HG02981 (cell line): Measurements from ENCODE around the gene AIP.
"Not testable (repeated sequence)": the region's sequence is repeated elsewhere in the genome, so short reads cannot be mapped to it uniquely, and the experiment has no call there.

Experiments
- ATAC-seq: cut with Tn5 transposase; IDR thresholded peaks from one replicate; pipeline ENCODE4 v1.9.1; 2021; ENCODE audit warnings: mild to moderate bottlenecking, moderate library complexity; ENCODE audit not compliant: unreplicated experiment

AIP gene

DNA sequence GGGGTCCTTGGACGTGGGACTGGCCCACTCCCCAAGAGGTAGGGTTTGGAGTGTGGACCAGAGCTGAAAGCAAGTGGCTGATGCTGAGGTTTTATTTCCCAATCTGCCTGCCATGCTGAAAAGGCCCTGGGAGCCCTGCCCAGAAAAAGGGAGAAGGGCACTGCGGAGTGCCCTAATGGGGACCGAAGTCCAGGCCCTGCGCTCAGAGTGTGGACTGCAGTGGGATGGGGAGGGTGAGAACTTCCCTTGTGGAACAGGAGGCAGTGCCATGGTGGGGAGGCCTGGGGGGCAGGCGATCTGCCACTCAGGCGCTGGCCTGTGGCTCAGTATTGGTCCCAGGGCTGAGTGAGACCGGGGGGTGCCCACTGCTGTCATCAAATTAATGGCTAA, 34.6 kb upstream of the AIP start:
- ATAC-seq = no peak

- no peak for ATAC-seq
Measured at GRCh38 chr11:67449116-67449844, 33.5 kb upstream of the AIP start.

DNA sequence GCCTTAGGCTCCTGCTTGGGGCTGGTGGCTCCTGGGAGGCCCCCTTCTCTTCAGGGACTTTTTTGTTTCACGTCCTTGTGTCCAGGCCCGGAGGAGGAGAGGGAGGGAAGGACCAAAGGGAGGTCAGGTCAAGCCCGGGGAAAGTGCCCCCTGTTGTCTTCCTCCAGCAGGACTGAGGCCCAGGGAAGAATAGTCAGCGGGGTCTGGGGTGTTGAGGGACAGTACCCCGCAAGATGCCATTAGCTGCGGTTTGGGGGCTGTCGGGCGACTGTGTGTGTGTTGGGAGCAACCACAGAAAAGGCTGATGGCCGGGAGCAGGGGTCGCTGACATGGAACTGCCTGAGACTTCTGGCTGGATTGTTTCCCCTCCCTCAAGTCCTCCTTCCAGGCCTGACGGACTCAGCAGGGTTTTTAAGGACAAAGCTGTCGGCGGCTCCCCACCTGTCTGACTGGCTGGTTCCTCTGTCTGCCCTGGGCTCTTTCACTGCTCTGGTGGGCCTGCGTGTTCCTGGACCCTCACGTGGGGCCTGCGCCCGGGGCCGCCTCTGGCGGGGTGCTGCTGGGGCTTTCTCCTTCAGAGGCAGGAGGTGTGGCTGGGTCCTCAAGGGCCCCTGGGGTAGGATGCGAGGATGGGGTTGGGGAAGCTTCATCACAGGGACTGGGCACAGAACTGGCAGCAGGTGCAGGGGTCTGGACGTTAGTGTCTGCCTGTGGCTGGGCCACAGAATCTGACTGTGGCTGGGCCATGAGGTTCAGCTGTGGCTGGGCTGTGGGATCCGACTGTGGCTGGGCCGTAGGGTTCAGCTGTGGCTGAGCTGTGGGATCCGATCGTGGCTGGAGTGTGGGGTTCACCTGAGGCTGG, 31.8 kb upstream of the AIP start:
- no peak for ATAC-seq

DNA sequence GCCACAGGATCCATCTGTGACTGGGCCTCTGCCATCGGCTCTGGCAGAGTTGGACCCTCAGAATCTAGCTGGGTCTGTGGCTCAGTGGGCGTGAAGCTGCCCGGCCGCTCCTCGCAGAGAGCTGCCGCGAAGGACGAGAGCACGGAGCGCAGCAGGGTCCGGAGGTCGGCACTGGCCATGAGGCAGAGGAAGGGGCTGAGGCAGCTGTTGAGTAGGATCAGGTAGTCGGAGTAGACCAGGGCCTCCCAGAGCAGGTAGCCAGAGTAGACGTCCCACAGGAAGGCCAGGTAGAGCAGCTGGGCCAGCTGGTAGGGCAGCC, 31.2 kb upstream of the AIP start:
- ATAC-seq = no peak

DNA sequence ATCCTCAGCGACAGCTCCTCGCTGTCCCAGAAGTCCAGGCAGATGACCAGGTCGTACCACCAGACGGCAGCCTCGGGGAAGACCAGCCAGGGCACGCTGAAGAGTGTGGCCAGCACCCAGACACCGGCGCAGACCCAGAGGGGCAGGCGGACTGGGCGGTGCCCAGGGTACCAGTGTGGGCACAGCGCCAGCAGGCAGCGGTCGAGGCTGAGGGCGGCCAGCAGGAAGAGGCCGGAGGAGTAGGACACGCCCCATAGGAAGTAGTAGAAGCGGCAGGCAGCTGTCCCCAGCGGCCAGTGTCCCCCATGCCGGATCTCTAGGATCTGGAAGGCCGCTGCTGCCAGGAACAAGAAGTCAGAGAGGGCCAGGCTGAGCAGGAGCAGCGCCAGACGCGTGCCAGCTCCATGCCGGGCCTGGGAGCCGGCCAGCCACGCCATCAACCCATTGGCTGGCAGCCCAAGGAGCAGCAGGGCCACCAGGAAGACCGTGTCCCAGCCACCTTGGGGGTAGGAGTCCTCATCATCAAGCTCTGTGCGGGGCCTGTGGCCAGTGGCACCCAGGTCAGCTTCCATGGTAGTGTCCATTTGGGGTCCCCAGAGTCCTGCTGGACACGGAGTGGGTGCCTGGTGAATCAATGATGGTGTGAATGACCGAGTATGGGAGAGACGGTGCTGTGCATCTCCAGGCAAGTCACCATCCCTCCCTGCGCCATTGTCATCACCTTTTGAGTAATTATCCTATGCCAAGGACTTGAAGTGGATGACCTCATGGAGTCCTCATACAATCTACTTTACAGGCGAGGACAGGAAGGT, 30.5 kb upstream of the AIP start, which contains the start of gene GPR152:
Gene GPR152, minus strand, starts transcription at position 589 of the 812 bp plus-strand sequence. Its CDS starts 5 bp downstream, at position 584.
- no peak for ATAC-seq

- no peak for ATAC-seq
Measured at GRCh38 chr11:67453816-67454732, 28.8 kb upstream of the AIP start.

GRCh38 chr11:67455054-67455453, 27.8 kb upstream of the AIP start, which contains the start of gene CABP4:
TSS of gene CABP4 (plus strand) at chr11:67455354. CDS start at chr11:67455424, 70 bp downstream.
- no peak for ATAC-seq

DNA sequence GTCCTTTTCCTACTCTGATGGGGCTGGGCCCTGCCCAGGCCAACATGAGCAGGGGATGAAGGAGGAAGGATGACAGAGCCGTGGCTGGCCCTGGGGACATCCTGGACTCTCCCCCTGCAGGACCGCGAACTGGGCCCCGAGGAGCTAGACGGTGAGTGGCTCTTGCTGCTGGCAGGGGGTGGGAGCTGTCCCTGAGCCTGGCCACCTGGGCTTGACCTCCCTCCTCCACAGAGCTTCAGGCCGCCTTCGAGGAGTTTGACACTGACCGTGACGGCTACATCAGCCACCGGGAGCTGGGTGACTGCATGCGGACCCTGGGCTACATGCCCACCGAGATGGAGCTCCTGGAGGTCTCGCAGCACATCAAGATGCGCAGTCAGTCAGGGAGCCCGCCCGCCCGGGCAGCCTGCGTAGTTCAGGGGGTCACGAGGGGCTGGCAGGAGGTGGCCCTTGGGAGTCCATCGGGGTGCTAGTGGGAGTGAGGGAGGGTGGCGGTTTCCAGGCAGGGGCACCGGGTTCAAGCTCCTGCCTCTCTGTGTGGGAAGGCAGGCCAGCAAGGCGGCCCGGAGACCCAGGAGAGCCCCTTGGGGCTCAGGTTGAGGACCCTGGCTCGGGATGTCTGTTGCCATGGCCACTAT, 26.6 kb upstream of the AIP start:
- ATAC-seq = no peak

DNA sequence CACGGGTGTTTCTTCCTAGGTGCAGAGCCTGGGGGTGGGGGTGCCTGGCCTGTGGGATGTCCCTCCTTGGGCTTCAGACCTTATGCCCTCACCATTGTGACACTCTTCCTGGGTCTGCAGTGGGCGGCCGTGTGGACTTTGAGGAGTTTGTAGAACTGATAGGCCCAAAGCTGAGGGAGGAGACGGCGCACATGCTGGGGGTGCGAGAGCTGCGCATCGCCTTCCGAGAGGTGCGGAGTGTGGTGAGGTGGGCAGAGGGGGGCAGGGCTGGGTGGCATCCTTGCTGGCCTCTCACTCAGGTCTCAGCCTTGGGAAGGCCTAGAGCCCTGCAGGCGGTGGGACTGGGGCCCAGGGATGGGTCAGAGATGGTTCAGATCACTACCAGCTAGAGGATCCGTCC, 25.4 kb upstream of the AIP start:
- ATAC-seq = no peak

DNA sequence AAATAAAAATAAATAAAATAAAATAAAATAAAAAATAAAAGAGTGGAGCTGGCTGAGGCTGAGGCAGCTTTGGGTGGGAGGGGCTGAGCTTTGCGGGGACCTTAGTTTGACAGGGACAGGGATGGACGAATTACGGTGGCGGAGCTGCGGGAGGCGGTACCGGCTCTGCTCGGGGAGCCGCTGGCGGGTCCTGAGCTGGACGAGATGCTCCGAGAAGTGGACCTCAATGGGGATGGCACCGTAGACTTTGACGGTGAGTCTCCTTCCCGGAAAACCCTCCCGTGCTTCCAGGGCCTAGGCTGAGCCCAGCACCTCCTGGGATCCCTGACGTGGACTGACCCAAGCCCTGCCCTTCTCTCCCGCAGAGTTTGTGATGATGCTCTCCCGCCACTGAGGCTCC, 24.6 kb upstream of the AIP start:
- ATAC-seq = no peak

GRCh38 chr11:67463186-67463585, 19.6 kb upstream of the AIP start:
- ATAC-seq = no peak

DNA sequence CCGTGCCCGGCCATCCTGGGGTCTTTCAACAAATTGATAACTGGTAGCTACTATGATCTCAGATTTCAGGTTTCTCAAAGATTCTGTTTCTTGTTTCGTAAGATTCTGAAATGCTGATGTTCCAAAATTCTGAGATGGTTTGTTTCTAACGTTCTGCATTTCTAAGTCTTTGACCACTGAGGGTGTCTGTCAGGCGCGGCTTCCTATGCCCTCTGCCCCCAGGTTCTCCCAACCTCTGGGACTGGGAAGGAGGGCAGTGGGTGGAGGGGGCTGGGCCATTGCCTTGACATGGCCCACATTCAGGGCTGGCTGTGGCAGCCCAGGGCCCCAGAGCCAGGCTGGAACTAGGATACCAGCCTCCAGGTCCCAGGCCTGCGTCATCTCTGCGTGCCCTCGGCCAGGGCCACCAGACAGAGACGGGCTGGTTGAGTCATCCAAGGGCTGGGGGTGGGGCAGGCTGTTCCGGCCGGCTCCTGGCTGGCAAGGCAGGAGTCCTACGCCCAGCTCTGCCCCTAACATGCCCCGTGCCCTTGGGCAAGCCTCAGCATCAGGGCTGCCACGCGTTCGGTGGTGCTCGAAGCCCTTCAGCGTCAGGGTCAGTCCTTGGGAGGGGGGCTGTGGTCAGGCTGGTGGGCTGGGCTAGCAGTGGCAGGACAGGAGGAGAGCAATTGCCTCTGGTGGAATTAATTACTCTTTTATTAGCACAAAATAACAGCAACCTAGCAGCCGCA, 19.0 kb upstream of the AIP start:
- no peak for ATAC-seq

DNA sequence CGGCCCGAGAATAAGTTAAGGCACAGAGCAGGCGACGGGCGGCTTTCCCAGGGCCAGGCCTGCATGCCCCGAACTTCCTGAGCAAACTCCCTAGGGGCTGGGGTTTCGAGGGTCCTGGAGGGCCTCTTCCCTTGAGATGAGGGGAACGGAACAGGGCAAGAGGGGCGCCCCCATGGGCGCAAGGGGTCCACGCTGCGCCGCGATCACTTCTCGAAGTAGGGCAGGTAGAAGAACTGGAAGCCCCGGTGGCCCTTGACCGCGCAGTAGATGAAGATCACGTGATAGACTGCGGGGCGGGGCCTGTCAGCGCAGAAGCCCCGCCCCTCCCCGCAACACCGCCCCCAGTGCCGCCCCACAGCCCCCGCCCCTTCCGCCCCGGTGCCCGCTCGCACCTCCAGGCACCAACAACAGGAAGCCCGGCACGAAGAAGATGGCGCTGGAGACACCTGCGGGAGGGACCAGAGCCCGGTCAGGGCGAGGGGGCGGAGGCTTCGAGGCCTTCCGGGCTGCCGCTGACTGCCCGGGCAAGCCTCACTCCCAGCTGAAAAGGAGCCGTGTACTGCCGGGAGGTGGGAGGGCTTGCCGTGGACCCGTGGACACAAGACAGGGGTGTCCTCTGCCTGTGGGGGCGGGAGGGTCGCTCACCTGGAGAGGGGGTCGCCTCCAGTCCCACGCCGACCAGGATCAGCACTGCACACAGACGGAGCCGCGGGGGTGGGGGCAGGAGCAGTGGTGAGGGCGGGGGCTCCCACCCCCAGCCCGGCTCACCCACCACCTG, 18.2 kb upstream of the AIP start:
- peak; percentile 51 for ATAC-seq

DNA sequence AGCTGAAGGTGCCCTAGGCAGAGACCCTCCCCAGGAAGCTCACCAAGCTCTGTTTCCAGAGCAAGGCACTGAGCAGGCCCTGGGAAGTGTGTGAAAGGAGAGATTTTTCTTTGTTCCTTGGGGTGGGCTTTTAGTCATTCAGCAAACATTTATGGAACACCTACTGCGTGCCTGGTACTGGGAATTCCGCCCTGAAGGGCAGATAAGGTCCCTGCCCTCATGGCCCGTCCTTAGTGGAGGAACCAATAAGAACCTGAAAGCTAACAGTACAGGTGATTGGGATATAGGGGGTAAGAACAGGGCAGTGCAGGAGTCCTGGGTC, 17.7 kb upstream of the AIP start:
- ATAC-seq = no peak

DNA sequence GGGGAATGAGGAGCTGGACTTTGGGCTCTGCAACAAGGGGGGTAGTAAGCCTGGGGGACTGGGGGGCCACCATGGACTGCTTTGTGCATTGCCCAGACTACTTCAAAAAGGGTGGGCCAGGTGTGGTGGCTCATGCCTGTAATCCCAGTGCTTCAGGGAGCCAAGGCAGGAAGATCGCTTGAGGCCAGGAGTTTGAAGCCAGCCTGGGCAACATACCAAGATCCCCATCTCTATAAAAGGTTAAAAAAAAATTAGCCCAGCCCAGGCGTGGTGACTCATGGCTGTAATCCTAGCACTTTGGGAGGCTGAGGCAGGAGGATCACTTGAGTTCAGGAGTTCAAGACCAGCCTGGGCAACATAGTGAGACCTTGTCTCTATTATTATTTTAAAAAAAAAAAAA, 17.3 kb upstream of the AIP start:
- not testable (repeated sequence) for ATAC-seq

DNA sequence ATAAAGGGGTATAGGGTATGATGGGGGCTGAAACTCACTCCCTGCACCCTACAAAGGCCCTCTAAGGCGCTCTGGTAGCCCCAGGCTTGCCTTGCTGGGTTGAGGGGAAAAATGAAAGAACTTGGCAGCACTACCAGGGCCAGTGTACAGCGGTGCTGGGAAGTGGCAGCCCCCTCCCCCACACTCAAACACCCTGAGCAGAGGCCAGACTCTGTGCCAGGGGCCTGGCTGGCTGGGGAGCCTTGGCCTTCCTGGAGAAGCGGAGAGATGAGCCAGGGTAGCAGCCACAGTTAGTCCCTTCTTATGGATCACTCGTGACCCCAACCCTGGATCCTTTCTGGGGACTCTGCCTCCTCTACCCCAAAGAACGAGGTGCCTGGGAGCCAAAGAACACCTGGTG, 16.5 kb upstream of the AIP start:
- no peak for ATAC-seq

DNA sequence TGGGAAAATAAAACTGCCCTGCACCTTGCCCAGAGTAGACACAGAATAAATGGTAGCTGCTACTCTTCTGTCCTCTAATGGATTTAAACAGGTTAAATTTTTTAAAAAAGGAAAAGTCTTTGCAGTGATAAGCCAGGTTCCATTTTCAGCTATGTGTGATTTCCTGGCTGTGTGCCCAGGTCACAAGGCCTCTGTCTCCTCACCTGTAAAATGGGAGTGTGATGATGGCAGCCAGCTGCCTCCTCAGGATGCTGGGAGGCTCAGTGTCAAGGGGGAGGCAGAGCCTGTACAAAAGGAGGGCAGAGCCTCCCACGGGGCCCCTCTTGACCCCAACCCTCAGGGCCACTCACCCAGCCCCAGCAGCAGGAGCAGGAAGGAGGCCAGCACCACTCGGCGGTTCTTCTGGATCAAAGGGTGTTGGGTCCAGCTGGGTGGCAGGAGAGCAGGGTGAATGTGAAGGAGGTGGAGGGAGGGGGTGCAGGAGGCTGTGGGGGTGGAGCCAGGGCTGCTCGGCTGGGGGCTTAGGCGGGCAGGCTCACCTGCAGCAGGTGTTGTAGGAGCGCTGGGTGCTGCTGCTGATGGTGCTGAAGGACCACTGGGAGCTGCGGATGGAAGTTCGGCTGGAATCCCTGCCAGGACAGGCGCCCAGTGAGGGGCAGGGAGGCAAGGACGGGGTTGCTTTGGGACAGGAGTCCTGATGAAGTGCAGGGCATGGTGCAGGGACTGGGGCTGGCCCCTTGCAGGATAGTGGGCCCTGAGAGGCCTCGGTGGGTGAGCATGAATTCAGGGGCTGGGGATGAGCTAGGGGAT, 15.7 kb upstream of the AIP start:
- no peak for ATAC-seq

DNA sequence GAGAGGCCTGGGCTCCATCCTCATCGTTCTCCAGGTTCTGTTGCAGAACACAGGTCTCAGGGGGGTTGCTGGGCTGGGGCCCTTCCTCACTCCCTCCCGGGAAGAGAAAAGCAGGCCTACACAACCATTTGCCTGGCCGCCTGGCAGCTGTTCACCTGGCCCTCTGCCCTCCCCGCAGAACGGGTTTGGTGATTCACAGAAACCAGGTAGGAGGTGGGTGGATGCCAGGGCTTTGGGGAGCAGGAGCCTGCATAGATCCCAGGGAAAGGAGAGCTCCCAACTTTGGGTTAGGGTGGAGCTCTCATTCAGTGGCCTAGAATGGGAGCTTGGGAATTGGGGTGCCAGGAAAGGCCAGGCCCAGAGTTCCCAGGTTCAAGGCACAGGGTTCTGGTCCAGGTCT, 14.8 kb upstream of the AIP start:
- no peak for ATAC-seq
